ENCODE measurements around the gene GOLGA7B. TPM values are rescaled to one million over a fixed set of nuclear protein-coding genes. Genes with fewer than 3 reads are reported as not detected.
A peak's percentile ranks its signal among the peaks of the same experiment; 100 is the strongest.

Gene GOLGA7B
- total RNA-seq, 1 donor from 2014 or later = 0.32 TPM

DNA sequence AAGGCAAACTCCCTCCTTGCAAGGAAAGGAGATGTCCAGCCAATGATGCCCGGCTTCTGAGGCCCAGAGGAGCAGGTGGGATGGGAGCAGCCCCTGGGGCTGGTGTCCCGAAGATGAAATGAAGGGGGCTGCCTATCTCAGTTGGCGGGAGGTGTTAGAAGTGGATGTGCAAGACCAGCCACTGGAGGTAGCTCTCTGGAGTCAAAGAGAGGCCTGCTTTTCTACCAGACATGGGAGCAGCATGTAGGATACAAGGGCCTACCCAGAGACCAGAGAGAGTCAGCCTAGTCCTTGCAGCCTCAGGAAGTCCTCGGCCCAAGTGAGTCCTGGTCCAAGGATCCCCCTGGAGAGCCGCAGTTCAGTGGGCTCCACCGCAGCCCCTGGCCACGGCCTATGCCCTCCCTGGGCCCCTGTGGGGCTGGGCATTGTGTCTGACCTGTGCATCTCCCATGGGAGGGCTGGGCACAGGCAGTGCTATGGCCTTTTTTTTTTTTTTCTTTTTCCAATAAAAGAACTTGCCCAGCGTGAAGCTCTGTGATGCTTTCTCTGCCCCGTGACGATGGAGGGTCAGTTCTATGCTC, 17.7 kb downstream of the GOLGA7B start:
- no peak for DNase-seq (ENCODE audit: low spot score)

GRCh38 chr10:97868134-97868685, 18.6 kb downstream of the GOLGA7B start:
- DNase-seq (ENCODE audit: low spot score) = peak; percentile 65

DNA sequence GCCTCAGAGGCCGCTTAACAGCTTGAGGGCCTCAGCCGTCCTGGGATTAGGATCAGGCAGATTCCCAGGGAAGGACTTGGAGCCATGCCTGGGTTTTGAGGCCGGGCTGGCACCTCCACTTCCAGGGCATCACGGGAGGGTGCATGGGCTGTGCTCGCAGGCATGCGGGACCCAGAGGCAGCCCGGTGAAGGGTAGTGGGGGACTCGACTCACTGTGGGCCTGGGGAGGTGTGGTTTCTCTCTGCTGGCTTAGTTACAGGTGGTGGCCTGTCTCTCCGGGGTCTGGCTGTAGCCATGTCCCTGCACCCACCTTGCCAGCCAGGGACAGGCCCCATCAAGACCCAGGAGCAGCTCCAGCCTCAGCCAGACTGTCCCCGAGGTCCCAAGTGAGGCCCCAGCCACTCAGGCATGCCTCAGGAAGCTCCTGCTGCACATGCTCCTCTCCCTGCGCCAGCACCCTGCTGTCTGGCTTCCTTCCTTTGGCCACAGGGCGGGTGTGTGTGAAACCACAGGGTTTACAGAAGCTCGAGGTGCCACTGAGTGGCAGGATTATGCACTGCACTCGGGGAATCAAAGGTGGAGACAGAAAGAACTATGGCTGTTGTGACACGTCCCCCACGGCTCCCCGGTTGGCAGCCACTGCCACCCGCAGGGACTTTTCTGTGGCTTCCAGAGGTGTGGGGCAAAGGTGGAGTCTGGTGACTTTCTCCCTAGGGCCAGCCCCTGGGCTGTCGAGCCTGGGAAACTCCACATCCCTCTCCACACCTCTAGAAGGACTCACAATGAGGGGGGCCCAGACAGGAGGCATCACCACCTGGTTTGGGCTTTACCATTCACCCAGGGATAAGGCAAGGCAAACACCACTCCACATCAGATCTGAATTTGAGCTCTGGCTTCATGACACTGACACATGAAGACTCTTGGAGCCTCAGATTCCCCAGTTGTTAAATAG, 19.7 kb downstream of the GOLGA7B start:
- peak; percentile 89 for DNase-seq (ENCODE audit: low spot score)

DNA sequence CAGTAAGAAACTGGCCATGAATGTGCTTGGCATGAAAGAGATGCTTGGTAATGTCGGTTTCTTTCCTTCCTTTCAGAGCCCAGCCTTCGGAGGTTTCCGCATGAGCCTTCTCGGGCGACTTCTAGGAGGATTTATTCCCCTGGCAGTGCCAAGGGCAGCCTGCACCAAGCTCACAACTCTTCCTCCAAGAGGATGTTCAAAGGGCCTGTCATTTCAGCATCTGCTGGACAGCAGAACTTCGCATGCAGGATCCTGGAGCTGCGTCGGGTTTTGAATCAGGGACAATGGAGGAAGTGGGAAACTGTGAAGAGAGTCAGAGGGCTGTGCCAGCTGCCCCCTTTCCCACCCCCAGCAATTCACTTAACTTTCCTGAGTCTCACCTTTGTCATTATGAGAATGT, 21.3 kb downstream of the GOLGA7B start:
- peak; percentile 84 for DNase-seq (ENCODE audit: low spot score)

GRCh38 chr10:97873569-97873968, 23.9 kb downstream of the GOLGA7B start:
- peak; percentile 20 for DNase-seq (ENCODE audit: low spot score)

DNA sequence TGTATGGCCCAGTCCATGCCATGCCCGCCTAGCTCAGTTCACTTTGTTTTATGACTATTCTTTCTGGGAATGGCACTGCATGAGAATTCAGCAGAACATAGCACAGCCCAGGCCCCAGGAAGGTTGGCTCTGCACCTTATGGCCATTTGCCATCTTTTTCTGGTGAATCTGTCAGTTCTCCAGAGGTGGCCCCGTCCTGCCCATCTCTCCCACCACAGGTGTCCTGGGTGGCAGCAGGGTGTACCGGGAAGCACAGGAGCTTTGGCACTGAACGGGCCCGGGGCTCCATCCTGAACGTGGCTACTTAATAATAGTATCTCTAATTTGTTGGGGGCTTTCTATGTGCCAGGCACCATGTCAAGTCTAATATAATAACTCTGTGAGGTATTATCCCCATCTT, 24.7 kb downstream of the GOLGA7B start:
- DNase-seq (ENCODE audit: low spot score) = peak; percentile 85

- peak; percentile 82 for DNase-seq (ENCODE audit: low spot score)
These were observed 25.7 kb downstream of the GOLGA7B start for GRCh38 chr10:97875391-97875790.

- DNase-seq (ENCODE audit: low spot score) = peak; percentile 18
These were observed 26.8 kb downstream of the GOLGA7B start for GRCh38 chr10:97876402-97876801.

DNA sequence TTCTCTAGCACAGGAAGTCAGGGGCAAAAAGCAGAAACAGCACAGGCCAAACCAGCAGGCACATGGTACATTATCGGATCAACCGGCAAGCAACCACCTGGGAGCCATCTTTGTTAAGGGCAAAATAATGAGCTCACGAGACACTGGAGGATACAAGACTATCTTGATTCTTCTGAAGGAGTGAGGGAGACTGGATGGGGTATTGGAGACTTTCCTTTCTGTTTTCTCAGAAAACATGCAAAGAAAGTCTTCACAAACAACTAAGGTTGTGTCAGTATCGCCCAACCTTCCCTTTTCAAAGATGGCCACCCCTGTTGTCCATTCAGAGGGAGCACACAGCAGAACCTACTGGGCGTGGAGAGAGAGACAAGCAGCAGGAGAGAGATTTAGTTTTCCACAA, 29.6 kb downstream of the GOLGA7B start:
- DNase-seq (ENCODE audit: low spot score) = peak; percentile 18

GRCh38 chr10:97880109-97880508, 30.5 kb downstream of the GOLGA7B start:
- DNase-seq (ENCODE audit: low spot score) = peak; percentile 69

DNA sequence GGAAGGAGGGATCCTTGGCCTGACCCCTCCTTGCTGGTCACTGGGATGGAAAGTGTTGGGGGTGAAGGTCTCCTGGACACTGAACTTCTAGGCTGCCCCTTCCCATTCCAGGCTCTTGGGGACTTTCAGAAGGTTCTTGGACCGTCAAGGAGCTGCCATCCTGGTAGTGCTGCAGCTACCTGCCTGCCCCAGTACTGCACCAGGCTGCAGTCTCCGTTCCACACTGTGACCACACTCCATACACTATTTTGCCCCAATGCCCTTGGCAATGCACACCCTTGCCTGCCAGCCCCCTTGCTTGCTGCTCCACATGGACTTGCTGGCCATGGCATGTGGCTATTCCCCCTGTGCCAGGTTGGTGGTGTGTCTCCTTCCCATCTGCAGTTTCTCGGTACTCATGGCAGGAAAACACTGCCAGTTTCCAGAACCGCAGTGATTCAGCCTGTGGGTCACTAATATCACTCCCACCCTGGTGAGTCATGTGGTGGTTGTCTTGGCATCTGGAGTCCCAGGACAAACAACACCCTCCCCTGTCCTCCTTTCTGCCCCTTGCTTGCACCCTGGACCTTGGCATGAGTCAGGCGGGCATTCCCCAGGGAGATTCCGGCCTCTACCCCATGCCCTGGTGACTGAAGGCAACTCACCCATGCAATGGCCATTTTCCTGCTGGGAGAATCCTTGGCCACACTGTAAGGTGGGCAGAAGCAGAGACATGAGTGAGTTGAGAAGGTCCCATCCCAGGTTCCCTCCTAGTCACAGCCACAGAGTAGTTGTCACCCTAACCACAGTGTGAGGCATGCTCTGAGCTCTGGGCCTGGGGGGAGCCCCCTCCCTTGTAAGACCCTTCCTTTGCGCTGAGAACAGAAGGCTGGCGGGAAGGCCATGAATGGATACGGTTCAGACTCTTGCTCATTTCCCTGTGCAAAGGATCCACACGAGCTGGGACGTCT, 32.8 kb downstream of the GOLGA7B start:
- DNase-seq (ENCODE audit: low spot score) = no peak

GRCh38 chr10:97883092-97883485, 33.4 kb downstream of the GOLGA7B start:
- no peak for DNase-seq (ENCODE audit: low spot score)

- DNase-seq (ENCODE audit: low spot score) = no peak
These were observed 36.6 kb downstream of the GOLGA7B start for GRCh38 chr10:97886286-97886685.

DNA sequence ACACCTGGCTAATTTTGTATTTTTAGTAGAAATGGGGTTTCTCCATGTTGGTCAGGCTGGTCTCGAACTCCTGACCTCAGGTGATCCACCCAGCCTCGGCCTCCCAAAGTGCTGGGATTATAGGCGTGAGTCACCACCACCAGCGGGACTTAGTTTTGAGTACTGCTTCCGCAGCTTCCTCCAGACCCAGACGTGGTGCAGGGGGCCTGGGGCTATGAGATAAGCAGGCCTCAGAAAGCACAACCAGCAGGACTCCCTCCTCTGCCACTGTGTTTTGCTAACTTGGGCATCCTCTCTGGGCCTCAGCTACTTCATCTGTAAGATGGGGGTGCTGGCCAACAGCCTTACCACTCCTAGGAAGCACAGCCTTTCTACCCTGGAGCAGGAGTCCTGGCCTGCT, 37.8 kb downstream of the GOLGA7B start:
- no peak for DNase-seq (ENCODE audit: low spot score)

DNA sequence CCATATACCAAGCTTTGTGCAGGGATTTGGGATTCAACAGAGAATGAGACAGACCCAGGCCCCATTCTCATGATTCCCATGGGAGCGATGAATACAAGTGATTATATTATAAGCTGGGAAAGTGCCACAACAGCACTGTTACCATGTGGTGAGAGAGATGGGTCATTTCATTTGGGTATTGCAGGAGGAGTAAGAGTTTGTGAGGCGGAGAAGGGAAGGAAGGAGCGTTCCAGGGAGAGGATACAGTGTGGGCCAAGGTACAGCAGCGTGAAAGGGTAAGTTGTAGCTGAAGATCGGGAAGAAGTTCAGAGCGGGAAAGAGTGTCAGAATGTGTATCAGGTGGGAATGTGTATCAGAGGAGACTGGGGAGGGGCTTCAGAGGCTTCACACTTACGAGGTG, 38.5 kb downstream of the GOLGA7B start:
- DNase-seq (ENCODE audit: low spot score) = no peak

DNA sequence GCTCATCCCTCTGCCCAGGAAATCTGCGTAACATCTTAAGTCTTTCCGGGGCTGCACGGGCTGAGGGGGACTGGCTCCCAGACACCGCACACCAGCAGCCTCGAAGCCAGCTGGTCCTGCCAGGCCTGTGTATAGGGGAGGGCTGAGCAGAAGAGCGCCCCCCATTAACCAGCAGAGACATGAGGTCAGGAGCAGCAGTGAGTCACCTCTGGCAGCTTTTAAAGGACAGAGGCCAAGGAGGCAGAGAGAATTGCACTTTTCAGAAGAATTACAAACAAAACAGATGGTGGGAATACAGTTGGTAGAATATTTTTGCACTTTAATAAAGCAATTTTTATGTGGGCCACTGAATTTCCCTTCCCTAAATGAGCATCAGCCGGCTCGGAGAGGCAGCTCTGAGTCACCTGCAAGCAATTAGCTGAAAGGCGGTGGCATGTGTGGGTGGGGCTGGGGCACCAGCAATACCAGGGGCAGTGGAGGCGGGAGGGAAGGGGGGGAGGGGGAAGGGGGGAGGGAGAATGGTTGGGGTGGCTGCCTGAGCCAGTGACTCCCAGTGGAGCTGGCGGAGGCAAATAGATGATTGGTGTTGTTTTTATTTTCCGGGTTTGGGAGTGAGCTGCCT, 39.1 kb downstream of the GOLGA7B start:
- no peak for DNase-seq (ENCODE audit: low spot score)

GRCh38 chr10:97889461-97890265, 40.0 kb downstream of the GOLGA7B start:
- DNase-seq (ENCODE audit: low spot score) = no peak

GRCh38 chr10:97891497-97892167, 42.0 kb downstream of the GOLGA7B start:
- no peak for DNase-seq (ENCODE audit: low spot score)

GRCh38 chr10:97892506-97892905, 42.9 kb downstream of the GOLGA7B start:
- no peak for DNase-seq (ENCODE audit: low spot score)

All from mesenteric fat pad (tissue), 1 donor.